Measurements from ENCODE around the gene HNRNPA2B1.
A peak's percentile ranks its signal among the peaks of the same experiment; 100 is the strongest.
"Not testable (repeated sequence)": the region's sequence is repeated elsewhere in the genome, so short reads cannot be mapped to it uniquely, and the experiment has no call there.

HNRNPA2B1 gene

DNA sequence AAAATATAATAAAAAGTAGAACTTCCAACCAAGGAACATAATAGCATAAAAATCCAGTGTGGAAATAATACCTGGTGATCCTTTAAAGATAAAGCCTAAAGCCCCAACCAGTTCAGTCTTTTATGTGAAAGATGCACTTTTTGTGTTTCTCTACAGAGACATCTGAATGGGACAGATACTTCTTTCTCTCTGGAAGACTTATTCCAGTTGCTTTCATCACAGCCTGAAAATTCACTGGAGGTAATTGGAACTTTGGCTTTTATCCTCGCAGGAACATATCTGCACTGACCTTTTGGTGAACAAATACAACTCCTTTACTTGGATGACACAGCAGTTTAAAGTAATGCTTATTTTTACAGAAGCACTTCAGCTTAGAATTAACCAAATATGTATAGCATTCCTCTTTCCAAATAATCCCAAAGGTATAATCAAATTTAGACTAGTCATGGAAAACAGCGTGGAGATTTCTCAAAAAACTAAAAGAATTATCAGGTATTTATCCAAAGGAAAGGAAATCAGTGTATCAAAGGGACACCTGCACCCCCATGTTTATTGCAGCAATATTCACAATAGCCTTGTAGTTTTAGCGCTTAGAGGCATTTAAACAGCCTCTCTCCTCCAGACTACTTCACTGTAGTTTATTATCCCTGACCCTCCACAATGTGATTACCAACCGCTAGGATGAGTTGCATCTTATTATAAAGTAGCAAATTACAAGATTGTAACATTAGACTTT lies 16.8 kb downstream of the HNRNPA2B1 start:
- DNase-seq: no peak

DNA sequence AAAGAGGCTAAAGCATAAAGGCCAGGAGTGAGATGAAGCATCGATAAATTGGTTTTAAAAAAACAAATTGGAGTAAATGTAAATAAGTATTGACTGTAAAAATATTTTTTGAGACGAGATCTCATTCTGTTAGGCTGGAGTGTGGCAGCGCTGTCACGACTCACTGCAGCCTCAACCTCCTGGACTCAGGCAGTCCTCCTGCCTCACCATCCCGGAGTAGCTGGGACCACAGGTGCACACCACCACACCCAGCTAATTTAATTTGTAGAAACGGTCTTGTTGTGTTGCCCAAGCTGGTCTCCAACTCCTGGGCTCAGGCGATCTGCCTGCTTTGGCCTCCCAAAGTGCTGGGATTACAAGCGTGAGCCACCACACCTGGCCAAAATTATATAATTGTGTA lies 17.8 kb downstream of the HNRNPA2B1 start:
- peak; percentile 33 for DNase-seq

DNA sequence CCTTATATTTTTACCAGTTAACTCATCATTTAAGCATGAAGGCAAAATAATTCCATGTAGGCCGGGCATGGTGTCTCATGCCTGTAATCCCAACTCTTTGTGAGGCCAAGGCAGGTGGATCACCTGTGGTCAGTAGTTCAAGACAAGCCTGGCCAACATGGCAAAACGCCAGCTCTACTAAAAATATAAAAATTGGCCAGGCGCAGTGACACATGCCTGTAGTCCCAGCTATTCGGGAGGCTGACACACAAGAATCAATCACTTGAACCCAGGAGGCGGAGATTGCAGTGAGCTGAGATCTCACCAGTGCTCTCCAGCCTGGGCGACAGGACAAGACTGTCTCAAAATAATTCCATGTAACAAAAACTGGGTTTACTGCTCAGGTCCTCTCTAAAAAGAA lies 18.3 kb downstream of the HNRNPA2B1 start:
- no peak for DNase-seq

DNA sequence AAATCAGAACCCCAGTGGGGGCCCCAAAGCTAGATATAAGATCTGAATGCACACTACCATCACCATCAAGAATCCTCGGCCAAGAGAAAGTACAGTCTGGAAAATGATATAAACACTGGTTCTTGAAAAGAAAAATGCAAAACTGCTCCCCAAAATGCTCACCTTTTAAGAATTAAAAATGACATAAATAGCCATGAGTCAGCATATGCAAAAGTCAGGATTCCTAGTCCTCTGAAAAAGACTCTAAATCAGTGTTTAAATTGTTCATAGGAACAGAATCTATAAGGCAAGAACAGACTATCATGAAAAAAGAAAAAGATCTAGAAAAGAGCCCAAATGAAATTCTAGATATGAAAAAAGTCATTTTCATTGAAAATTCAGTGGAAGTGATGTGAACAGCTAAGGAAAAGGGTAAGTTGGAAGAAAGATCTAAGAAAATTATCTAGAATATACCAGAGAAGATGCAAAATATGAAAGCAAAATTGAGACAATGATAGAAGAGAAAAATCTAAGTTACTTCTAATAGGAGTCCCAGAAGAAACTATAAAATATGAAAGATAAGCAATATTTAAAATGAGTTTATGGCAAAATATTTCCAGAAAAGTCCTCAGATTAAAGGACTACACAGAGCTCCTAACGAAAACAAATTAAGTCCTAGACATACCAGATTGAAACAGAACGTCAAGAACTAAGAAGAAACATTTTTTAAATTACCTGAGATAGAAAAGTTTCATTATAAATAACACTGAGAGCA lies 18.9 kb downstream of the HNRNPA2B1 start:
- DNase-seq: no peak

DNA sequence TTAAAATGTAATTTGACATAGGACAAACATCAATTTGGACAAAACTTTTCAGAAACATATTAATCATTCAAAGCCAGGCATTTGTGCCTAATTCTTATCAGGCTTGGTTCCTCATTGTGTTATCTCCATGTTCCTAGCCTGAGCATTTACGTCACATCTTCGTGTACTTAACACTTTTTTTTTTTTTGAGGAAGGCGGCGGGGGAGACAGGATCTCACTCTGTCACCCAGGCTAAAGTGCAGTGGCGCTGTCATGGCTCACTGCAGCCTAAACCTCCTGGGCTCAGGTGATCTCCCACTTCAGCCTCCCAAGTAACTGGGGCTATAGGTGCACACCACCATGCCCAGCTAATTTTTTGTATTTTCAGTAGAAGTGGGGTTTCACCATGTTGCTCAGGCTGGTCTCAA lies 19.8 kb downstream of the HNRNPA2B1 start:
- no peak for DNase-seq

DNA sequence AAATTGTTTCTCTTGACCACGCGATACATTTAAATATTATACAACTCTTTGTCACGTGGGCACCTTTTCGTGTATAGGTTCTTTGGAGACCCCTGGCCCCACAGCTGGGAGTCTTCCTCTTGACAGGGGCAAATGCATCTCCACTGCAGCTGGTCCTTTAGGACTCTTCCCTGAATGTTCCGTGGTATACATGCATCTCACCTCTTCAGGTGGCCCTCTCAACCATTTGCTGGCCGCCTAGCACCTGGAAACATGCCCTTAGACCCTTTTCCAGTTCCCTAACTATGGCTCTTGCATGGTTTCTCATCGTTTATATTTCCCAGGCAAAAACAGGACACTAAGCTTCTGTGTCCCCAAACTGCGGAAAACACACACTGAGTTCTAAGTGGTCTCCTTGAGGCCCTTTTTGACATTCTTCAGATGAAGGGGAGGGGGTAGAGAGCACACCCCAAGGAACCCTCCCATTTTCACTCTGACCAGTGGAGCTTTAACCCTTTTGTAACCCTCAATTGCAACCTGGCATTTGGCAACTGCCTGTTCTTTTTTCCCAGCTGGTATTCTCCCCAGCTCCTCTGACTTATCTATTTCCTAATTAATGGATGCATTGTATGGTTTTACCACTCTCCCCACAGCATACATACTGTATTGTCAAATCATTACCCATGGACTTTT lies 20.6 kb downstream of the HNRNPA2B1 start:
- no peak for DNase-seq

DNA sequence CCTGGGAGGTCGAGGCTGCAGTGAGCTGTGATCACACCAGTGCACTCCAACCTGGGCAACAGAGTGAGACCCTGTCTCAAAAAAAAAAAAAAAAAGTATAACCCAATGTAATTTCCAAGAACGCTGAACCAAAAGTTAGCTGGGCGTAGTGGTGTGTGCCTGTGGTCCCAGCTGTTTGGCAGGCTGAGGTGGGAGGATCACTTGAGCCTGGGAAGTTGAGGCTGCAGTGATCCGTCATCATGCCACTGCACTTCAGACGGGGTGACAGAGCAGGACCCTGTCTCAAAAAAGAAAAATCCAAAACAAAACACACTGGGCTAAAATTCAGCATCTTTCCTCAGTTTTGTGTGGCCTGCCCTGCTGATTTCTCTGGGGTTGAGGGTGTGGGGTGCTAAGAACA lies 21.1 kb downstream of the HNRNPA2B1 start:
- no peak for DNase-seq

DNA sequence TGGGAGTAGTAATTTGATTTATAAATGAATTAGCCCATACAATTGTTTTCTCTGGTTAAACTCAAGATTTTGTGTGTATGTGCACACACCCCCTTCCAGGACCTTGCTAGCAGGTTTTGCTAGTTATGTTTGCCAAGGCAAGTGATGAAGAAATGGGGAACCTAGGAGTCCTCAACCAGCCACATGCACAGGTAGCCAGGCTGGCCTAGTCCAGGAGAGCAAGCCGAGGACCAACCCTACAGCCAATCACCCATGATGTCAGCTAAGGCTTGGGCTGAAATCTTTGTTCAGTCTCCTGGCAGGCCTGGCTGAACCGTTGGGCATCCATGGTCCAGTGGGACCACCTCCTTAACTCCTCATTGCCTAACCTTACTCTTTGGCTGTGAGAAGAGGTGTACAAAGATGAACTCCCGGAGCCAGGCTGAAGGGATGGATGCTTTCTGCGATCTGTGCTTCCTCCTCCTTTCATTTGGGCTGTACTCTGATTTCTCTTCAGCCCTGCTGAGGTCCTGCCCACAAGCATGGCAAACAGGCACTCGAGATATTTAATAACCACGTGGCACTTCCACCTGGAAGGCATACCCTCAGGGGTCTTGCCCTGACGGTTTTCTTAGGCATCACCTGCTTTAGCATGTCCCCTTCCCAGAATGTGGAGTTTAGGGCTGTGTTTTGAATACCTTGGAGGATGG lies 22.1 kb downstream of the HNRNPA2B1 start:
- no peak for DNase-seq

DNA sequence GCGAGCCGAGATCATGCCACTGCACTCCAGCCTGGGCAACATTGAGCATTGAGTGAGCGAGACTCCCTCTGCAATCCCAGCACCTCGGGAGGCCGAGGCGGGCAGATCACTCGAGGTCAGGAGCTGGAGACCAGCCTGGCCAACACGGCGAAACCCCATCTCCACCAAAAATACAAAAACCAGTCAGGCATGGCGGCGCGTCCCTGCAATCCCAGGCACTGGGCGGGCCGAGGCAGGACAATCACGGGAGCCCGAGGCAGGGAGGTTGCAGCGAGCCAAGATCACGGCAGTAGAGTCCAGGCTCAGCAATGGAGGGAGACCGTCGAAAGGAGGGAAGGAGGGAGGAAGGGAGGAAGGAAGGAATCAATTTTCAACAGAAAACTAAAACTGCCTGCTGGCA lies 23.3 kb downstream of the HNRNPA2B1 start:
- DNase-seq: not testable (repeated sequence)

DNA sequence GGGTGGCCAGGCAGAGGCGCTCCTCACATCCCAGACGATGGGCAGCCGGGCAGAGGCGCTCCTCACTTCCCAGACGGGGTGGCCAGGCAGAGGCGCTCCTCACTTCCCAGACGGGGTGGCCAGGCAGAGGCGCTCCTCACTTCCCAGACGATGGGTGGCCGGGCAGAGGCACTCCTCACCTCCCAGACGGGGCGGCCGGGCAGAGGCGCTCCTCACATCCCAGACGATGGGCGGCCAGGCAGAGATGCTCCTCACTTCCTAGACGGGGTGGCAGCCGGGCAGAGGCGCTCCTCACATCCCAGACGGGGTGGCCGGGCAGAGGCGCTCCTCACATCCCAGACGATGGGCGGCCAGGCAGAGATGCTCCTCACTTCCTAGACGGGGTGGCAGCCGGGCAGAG lies 23.9 kb downstream of the HNRNPA2B1 start:
- not testable (repeated sequence) for DNase-seq

DNA sequence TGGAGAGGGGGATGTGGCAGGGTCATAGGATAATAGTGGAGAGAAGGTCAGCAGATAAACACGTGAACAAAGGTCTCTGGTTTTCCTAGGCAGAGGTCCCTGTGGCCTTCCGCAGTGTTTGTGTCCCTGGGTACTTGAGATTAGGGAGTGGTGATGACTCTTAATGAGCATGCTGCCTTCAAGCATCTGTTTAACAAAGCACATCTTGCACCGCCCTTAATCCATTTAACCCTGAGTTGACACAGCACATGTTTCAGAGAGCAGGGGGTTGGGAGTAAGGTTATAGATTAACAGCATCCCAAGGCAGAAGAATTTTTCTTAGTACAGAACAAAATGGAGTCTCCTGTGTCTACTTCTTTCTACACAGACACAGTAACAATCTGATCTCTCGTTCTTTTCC lies 24.6 kb downstream of the HNRNPA2B1 start:
- peak; percentile 32 for DNase-seq

DNA sequence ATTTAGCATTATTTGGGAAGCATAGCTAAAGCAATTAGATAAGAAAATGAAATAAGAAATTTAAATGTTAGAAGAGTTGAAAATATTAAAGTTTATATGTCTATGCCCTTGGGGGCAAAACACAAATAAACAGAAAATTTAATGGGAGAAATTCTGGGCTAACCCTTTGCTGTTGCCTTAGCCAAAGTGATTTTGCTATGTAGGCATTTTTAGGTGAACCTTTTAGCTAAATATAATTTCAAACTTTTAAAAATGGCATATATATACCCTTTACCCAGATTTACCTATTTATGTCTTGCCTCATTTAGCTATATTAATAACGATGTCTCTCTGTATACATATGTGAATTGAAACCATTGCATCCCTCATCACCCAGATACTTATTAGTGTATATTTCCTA lies 28.5 kb downstream of the HNRNPA2B1 start:
- no peak for DNase-seq

DNA sequence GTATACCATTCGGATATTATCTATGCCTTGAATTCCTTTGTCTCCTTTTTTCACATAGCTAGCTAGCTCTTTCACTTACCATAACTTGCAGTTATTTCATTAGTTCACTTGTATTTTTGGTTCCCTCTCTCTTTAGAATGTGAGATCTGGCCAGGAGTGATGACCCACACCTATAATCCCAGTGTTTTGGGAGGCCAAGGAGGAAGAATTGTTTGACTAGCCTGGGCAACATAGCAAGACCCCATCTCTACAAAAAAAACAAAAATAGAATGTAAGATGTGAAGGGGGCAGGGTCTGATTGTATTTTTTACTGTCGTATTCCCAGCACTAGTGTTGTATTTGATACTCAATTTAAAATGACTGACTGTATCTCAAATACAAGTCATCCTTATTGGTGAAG lies 28.9 kb downstream of the HNRNPA2B1 start:
- no peak for DNase-seq

DNA sequence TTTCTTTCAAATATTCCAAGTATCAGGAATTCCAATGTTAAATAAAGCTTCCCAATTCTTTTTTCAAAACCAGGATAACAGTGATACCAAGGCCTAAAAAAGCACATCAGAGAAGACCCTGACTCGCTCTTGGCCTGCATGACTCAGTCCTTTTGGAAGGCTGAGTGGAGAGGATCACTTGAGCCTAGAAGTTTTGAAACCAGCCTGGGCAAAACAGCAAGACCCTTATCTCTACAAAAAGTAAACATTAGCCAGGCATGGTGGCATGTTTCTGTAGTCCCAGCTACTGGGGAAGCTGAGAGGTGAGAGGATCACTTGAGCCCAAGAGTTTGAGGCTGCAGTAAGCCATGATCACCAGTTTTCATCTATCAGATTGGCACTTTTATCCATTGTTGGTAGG lies 29.9 kb downstream of the HNRNPA2B1 start:
- DNase-seq: no peak

DNA sequence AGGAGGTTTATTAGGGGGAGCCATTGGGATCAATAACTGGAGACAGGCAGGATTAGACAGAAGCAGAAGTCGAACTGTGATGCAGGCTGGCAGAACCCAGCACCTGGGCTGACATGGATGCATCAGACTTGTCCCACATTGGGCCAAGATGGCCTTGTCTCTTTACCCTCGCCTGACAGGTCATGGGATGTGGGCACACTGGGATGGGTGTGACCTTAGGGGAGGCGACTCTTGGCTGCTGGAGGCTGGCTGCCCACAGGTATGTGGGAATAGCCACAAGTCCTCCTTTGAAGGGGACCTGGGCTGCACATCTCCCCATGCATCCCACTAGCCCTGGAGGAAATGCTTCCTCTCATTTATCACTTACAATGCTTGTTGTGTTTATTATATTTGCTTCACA lies 31.3 kb downstream of the HNRNPA2B1 start:
- no peak for DNase-seq

DNA sequence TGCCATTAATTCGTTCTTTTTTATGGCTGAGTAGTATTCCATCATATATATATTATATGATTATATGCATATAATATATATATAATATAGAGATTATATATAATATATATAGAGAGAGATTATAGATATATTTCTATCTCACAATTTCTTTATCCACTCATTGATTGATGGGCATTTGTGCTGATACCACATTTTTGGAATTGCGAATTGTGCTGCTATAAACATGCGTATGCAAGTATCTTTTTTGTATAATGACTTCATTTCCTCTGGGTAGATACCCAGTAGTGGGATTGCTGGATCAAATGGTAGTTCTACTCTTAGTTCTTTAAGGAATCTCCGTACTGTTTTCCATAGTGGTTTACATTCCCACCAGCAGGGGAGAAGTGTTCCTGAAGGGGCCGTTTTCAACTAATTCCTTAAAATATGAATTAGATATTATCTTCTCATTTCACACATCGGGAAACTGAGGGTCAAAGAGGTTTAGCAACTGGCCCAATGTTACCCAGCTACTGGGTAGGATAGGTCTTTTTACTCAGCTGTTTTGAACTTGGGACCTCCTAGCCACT lies 32.0 kb downstream of the HNRNPA2B1 start:
- DNase-seq: no peak

DNA sequence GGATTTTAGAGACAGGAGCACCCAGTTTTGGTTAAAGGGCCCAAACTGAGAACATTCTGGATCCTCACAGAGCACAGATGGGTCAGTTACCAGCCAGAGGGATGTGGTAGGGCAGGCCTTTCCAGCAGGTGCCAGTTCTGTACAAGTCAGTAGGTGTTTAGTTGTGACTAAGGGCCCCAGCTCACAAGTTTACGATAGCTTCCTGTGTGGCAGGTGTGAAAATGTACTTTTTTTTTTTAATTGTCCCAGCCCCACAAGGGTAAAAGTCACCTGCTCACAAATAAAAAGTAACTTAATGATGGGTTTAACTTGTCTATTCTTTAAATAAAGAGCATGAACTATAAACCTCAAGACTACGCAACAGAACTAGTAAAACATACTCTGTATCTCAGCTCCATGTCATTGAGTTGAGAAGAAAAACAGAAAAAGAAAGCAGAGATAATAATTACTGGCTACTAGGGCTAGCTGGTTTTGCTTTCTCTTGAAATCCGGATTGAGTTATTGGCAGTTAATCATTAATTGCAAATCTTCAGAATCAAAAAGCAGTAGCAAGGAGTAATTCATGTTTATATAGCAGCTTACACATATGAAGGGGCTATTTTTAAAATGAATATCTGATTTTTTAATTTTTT lies 33.1 kb downstream of the HNRNPA2B1 start:
- no peak for DNase-seq

DNA sequence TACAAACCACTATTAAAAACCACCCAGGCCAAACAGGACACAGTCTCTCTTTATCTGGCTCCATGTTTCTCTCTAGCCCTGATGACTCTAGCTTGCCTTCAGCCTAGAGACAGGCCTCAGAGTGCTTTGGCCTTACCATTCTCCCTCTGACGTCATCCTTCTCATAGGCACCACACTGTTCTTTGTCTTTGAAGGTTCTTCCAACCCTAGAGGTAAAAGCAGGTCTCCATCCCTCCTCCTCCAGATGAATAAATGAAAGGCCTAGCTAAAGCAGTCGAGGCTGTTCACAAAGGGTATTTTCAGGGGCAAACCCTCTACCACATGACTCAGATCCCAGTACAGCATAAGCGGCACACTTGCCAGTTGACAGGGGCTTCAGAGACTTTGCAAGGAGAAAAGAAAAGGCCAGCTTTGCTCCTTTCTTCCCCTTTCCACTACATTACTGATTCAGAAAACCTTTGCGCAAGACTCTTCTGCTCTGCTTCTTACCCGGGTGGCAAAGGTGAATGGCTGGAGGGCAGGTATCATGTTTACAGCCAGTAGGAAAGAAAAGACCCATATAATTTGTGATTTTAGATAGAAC lies 33.8 kb downstream of the HNRNPA2B1 start:
- no peak for DNase-seq

DNA sequence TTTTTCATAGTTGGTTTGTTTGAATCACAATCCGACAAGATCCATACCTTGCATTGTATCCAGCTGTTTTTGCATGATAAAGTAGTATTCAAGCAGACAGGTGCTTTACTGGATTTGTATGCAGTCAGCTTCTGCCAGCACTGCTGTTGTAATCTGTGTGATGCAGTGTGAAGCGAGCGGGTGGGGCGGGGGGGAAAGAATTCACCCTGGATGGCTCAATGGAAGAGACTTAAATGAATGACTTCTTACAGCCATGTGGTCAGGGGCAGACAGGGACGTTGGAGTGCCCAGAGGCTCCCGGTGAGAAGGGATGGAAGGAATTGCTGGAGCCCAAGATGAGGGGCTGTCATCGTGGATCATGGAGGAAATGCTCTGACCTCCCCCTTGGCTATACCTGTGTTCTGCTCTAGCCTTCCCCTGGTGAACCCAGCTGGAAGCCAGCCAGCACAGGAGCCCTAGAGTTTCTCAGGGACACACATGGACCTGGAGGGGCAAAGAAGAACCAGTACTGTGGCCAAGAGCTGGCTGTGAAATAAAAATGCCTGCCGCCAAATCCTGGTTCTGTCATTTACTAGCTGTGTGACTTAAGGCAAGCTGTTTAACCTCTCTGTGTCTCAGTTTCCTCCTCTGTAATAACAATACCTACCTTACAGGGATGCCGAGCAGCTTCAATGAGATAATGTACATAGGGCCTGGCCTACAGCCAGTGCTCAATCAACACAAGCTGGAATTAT lies 34.4 kb downstream of the HNRNPA2B1 start:
- peak; percentile 63 for DNase-seq

DNA sequence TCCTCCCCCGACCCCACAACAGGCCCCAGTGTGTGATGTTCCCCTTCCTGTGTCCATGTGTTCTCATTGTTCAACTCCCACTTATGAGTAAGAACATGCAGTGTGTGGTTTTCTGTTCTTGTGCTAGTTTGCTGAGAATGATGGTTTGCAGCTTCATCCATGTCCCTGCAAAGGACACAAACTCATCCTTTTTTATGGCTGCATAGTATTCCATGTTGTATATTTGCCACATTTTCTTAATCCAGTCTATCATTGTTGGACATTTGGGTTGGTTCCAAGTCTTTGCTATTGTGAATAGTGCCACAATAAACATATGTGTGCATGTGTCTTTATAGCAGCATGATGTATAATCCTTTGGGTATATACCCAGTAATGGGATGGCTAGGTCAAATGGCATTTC lies 36.7 kb downstream of the HNRNPA2B1 start:
- DNase-seq: not testable (repeated sequence)

DNA sequence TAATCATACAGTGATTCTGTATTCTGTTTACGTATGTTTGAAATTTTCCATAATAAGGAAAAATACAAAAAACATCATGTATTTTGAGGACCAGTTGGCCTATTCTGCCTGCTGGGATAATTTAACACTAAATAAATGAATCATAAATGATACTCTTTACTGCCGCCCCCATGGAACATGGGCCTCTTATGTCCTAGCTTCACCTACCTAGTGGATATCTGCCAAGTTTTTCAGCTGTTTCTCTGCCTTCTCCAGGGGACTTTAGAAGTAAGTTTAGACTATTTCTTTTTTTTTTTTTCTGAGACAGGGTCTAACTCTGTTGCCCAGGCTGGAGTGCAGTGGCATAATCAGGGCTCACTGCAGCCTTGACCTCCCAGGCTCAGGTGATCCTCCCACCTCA lies 38.1 kb downstream of the HNRNPA2B1 start:
- DNase-seq: no peak

All from NCI-H82 (cell line).